Caco-2 (cell line): ENCODE results near the gene MCRIP2. TPM values are rescaled to one million over a fixed set of nuclear protein-coding genes. Genes with fewer than 3 reads are reported as not detected.

Experiments used
- BruUV-seq: library from RNA; stranded (reverse); fragments of 400-500 nt; replicated peaks from 2 replicates; lab custom pipeline; 2021; lab: Mats Ljungman, UMichigan
- CTCF ChIA-PET: fragments of 300-600 bp; sonication (Branson Sonifier 250); formaldehyde crosslinking; loops from one replicate; lab custom pipeline; 2022; ENCODE audit warnings: antibody characterized with exemption; lab: Charles Lee
- POLR2A ChIA-PET: fragments of 300-600 bp; sonication (Branson Sonifier 250); formaldehyde crosslinking; loops from one replicate; lab custom pipeline; 2022; ENCODE audit warnings: antibody characterized with exemption; lab: Charles Lee
- DNase-seq, 2 experiments: peaks; one replicate each; pipeline versions ENCODE4 v3.0.0 to v3.0.0-alpha.2; 2020 to 2022
- H3K27me3 ChIP-seq: replicated peaks from 2 replicates; pipeline ENCODE4 v1.6.0; 2011; ENCODE audit warnings: low read length; ENCODE audit not compliant: control insufficient read depth, insufficient read depth
- H3K36me3 ChIP-seq: 2 replicates; pipeline ENCODE4 v1.5.1; 2011; ENCODE audit warnings: low read length; ENCODE audit not compliant: control insufficient read depth, insufficient read depth
- H3K4me1 ChIP-seq: fragments of 250-450 bp; sonication (Bioruptor Pico); 2 replicates; pipeline ENCODE4 v1.5.1; 2020; ENCODE audit warnings: mild to moderate bottlenecking
- H3K4me3 ChIP-seq: 2 replicates; pipeline ENCODE4 v1.5.1; 2011; ENCODE audit warnings: low read depth, mild to moderate bottlenecking, control low read depth, low read length
- H3K9me3 ChIP-seq: fragments of 250-450 bp; sonication (Bioruptor Pico); 2 replicates; pipeline ENCODE4 v1.5.1; 2020; ENCODE audit warnings: mild to moderate bottlenecking, moderate library complexity
- H3K27ac Mint-ChIP-seq: one replicate; pipeline ENCODE4 v1.8.0; 2022; ENCODE audit warnings: mixed read lengths; ENCODE audit not compliant: unreplicated experiment
- H3K27me3 Mint-ChIP-seq: one replicate; pipeline ENCODE4 v1.8.0; 2022; ENCODE audit warnings: mixed read lengths; ENCODE audit not compliant: insufficient read depth, unreplicated experiment
- H3K36me3 Mint-ChIP-seq: one replicate; pipeline ENCODE4 v1.8.0; 2022; ENCODE audit warnings: mild to moderate bottlenecking, mixed read lengths; ENCODE audit not compliant: insufficient read depth, unreplicated experiment
- H3K4me1 Mint-ChIP-seq: one replicate; pipeline ENCODE4 v1.8.0; 2022; ENCODE audit warnings: low read depth, mixed read lengths; ENCODE audit not compliant: unreplicated experiment
- H3K4me3 Mint-ChIP-seq: one replicate; pipeline ENCODE4 v1.8.0; 2022; ENCODE audit warnings: mild to moderate bottlenecking, moderate library complexity, mixed read lengths; ENCODE audit not compliant: unreplicated experiment
- H3K9me3 Mint-ChIP-seq: one replicate; pipeline ENCODE4 v1.8.0; 2022; ENCODE audit warnings: mixed read lengths; ENCODE audit not compliant: unreplicated experiment
- CTCF ChIP-seq, 2 experiments: fragments of 200-600 bp in 1 of 2; IDR thresholded peaks; 1 replicate in 1 of 2; 2 replicates in 1 of 2; pipeline versions ENCODE4 v1.5.1 to v1.8.0; 2011 to 2022; ENCODE audit warnings: antibody characterized with exemption in 1 of 2, control low read depth in 1 of 2, inconsistent platforms in 1 of 2, low read depth in 1 of 2, low read length in 1 of 2, mild to moderate bottlenecking in 1 of 2, moderate library complexity in 1 of 2; ENCODE audit not compliant: insufficient read depth in 1 of 2, severe bottlenecking in 1 of 2, unreplicated experiment in 1 of 2
- intact Hi-C: fragments of 100-400 bp; cut with micrococcal nuclease; formaldehyde crosslinking; loops from one replicate; pipeline ENCODE4 v1.10.0; 2022; ENCODE audit not compliant: unreplicated experiment
- total RNA-seq: library from RNA; stranded (reverse); gene quantifications from 2 replicates; pipeline ENCODE4 v1.2.3, GENCODE V29; 2022

MCRIP2 gene
- total RNA-seq, 1 experiment from 2014 or later, result 33.0 TPM

- H3K4me1 ChIP-seq, result peaks cover 13% of the 10 kb centered on the region
- H3K4me3 ChIP-seq, result no peak overlapping the region
- Mint-ChIP-seq H3K27me3 (no peaks in the 10 kb centered on the region), H3K9me3 (no peaks in the 10 kb centered on the region), H3K4me3 (no peak overlapping the region), H3K4me1 (no peaks in the 10 kb centered on the region), H3K27ac (no peak overlapping the region), H3K36me3 (peaks cover 7% of the 10 kb centered on the region)
- no TSS peak for BruUV-seq
- intact Hi-C loops, result no loop called here
- H3K9me3 ChIP-seq, result no peaks in the 10 kb centered on the region
- ChIA-PET CTCF (no interaction called here), POLR2A (no interaction called here)
- no peaks in the 10 kb centered on the region for H3K27me3 ChIP-seq
- no peak for TF ChIP-seq CTCF (IDR thresholded peaks at IDR 0.05; ENCODE audit: insufficient read depth in 1 of 2, low read depth in 1 of 2, low read length in 1 of 2, severe bottlenecking in 1 of 2, unreplicated experiment in 1 of 2)
- no peak for DNase-seq
- no peaks in the 10 kb centered on the region for H3K36me3 ChIP-seq
These were observed 11.1 kb downstream of the MCRIP2 start for GRCh38 chr16:652454-653305.

- intact Hi-C loops, result no loop called here
- Histone ChIP-seq H3K9me3 (no peaks in the 10 kb centered on the region), H3K4me3 (no peak overlapping the region), H3K27me3 (no peaks in the 10 kb centered on the region), H3K4me1 (0 out of 2 replicates have a peak, but pooled peaks cover 6% of the 10 kb centered on the region), H3K36me3 (no peaks in the 10 kb centered on the region)
- Mint-ChIP-seq H3K27ac (no peak overlapping the region), H3K9me3 (no peaks in the 10 kb centered on the region), H3K4me1 (no peaks in the 10 kb centered on the region), H3K27me3 (no peaks in the 10 kb centered on the region), H3K4me3 (no peak overlapping the region), H3K36me3 (peaks cover 4% of the 10 kb centered on the region)
- no TSS peak for BruUV-seq
- no peak for DNase-seq
- TF ChIP-seq CTCF (IDR thresholded peaks at IDR 0.05; ENCODE audit: insufficient read depth in 1 of 2, low read depth in 1 of 2, low read length in 1 of 2, severe bottlenecking in 1 of 2, unreplicated experiment in 1 of 2), result no peak
- CTCF ChIA-PET, result interaction anchor here (0.9 kb wide), 1 partner anchor 12 kb away, joined by 4 read pairs; no protein-coding TSS in a partner anchor
- POLR2A ChIA-PET, result interaction anchor here (0.7 kb wide), 1 partner anchor 28 kb away, joined by 7 read pairs; no protein-coding TSS in a partner anchor
These were observed 12.4 kb downstream of the MCRIP2 start for GRCh38 chr16:654034-654433.

GRCh38 chr16:657487-657886 is 15.9 kb downstream of the MCRIP2 start:
- no peaks in the 10 kb centered on the region; the same call in 1 of the 2 replicates for H3K36me3 ChIP-seq
- Mint-ChIP-seq H3K27ac (no peak overlapping the region), H3K36me3 (no peaks in the 10 kb centered on the region), H3K27me3 (no peaks in the 10 kb centered on the region), H3K9me3 (no peaks in the 10 kb centered on the region), H3K4me3 (no peak overlapping the region), H3K4me1 (no peaks in the 10 kb centered on the region)
- no peak overlapping the region for H3K4me3 ChIP-seq
- no peaks in the 10 kb centered on the region for H3K9me3 ChIP-seq
- BruUV-seq, result no TSS peak
- intact Hi-C loops, result no loop called here
- H3K4me1 ChIP-seq, result no peaks in the 10 kb centered on the region
- no peak for DNase-seq
- ChIA-PET POLR2A (no interaction called here), CTCF (no interaction called here)
- H3K27me3 ChIP-seq, result no peaks in the 10 kb centered on the region
- TF ChIP-seq CTCF (IDR thresholded peaks at IDR 0.05; ENCODE audit: insufficient read depth in 1 of 2, low read depth in 1 of 2, low read length in 1 of 2, severe bottlenecking in 1 of 2, unreplicated experiment in 1 of 2), result no peak
